HG03442 (cell line): ENCODE measurements around the gene NAP1L4.

ENCODE experiments used
- ATAC-seq: cut with Tn5 transposase; IDR thresholded peaks from one replicate; pipeline ENCODE4 v1.9.1; 2021; ENCODE audit warnings: mild to moderate bottlenecking, moderate library complexity; ENCODE audit not compliant: unreplicated experiment

The NAP1L4 gene

GRCh38 chr11:2995893-2996554 lies 3.9 kb upstream of the NAP1L4 start:
- ATAC-seq = no peak

- no peak for ATAC-seq
These were observed 3.0 kb upstream of the NAP1L4 start for GRCh38 chr11:2995031-2995561.

GRCh38 chr11:2994336-2994730 lies 2.2 kb upstream of the NAP1L4 start:
- no peak for ATAC-seq

DNA sequence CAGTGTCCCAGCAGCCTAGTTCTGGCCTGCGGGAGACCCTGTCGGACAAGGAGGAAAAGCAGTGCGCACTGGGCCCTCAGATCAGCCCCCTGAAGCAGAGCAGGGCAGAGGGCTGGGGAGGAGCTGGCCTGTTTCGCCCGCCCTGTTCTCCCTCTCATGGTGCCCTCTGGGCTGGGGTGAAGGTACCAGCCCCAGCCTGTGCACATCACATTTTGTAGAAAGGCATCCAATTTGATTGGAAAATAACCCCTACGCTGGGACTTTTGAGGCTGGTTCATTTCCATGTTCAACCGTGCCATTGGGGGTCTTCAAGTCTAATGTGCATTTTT lies 832 bp upstream of the NAP1L4 start:
- ATAC-seq = no peak

DNA sequence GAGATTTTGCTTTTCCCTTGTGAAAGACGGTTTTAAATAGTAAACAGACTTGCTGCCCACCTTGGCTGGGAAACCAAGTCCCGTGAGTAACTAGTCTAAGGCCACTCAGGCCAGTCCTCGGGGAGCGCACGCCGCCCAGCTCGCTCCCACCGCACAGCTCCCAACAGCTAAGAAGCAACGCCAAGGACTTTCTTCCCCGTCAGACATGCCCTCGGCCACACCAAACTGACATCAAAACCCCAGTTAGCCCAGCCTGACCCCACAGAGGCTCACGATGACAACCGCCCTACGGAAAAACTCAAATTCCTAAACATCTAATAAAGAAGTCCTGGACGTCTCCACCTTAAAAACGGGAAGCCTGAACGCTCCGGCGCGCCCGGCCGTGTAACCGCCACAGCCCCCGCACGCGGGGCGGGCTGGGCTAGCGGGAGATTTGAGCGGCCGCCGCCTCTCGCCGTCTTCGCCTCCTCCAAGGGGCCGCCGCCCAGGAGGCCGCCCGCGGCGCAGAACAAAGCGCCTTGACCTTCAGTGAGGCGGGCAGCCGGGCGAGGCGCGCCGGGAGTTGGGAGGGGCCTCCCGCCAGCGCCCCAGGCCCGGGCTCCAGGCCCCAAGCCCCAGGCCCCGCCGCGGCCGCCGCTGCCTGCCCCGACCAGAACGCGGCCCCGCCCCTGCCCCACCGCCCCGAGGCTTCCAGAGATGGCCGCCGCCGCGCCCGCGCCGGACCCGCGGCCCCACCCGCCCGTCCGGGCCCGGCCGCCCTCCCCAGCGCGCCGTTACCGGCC lies 486 bp downstream of the NAP1L4 start:
- peak; percentile 32 for ATAC-seq

DNA sequence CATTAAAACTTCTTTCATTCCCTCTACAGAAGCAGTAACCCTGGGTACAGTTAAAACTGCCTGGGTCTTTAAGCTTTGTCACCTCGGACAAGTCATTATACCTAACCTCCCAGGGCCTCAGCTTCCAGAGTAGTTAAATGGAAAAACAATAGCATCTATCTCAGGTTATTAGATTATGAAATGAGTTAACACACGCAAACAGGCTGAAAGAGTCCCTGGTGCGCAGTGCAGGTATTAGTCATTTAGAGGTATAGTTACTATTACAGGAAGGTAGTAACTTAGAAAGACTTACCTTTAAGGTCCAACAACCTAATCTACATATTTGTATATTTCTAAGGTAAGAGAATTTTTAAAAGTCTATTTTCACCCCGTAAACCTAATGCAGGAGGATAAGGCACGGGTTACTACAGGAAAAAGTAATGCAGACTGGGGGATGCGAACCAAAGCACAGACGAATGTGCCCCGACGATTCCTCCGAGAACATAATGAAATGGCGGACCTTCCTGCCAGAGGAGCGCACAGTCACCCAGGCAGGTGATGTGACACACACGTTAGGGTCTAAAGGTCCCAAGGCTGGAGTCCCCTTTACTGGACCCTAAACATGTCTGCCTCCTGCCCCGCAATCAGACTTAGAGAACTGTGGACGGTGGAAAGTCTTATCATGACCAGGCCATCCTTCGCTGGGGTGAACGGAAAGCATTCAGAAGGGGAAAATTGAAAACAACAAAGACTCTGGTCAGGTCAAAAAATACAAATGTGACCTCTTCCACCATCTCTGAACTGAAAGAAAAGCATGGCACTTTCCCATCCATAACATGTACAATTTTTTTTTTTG lies 1.3 kb downstream of the NAP1L4 start:
- no peak for ATAC-seq

GRCh38 chr11:2989551-2989950 lies 2.6 kb downstream of the NAP1L4 start:
- no peak for ATAC-seq

DNA sequence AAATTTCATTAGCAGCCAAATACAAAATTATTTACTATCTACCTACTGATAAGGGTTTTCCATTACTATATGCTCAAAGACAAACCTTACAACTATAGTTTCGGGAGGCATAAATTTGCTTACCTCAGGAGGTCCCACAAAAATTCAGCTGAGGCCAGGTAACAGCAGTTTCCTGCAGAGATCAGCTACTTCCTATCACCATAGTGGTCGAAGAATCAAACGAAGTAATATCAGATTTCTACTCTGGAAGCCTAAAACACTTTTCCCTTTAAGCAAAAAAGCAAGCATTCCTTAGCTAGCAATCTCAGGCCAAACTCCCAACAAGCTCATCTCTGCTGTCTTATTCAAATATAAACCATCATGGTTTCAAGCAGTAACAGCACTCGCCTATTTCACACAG lies 3.1 kb downstream of the NAP1L4 start:
- no peak for ATAC-seq

DNA sequence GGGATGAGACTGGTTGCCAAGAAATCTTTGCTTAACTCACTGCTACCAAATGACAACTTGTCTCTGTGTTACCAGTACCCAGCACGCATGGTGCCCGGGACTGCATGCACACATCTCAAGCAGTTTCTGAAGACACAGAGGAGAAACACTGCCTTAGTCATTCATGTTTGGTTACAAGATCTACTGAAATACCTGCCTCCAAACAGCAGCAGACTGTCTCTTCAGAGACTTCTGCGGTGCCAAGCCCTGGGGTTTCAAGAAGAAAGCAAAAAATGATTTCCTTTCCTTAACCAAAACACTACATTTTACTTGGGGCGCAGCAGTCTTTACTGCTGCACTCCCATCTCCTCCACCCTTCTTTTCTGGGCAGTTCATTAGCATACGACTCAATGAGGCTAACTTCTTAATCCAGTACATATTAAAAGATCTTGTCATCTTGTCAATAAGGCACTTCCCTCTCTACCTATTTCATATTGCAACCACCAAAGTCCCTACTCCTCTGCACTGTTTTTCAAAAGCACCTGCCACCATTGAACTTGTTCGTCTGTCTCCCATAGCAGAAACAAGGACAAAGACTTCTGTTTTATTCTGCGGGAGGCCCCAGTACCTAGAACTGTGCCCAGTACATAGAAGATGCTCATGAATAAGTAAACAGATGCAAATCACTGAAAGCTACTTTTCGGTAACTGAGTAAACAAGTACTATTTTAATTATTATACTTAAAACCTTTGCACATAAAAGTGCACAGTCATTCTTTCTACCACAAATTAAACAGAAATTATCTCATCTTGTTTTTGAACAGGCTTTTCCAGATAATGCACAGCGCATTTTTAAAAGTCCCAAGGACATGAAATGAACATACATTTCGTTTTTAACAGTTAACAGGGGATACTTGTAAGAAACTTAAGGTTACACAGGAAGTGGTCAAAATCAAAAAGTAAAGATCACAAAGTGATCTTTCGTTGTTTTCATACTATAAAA lies 4.0 kb downstream of the NAP1L4 start:
- no peak for ATAC-seq

DNA sequence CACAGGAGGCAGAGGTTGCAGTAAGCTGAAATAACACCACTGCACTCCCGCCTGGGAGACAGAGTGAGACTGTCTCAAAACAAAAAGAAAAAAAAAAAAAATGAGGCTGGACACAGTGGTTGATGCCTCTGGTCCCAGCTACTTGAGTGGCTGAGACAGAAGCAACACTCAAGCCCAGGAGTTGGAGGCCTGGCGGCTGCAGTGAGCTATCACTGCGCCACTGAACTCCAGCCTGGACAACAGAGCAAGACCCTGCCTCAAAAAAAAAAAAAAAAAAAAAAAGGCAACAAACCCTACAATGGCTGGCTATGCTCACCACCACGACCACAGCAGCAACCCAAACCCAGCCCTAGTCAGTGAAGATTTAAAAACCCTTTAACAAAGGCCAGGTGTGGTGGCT lies 8.2 kb downstream of the NAP1L4 start:
- ATAC-seq = no peak

- ATAC-seq = no peak
These were observed 9.9 kb downstream of the NAP1L4 start for GRCh38 chr11:2982214-2982613.

DNA sequence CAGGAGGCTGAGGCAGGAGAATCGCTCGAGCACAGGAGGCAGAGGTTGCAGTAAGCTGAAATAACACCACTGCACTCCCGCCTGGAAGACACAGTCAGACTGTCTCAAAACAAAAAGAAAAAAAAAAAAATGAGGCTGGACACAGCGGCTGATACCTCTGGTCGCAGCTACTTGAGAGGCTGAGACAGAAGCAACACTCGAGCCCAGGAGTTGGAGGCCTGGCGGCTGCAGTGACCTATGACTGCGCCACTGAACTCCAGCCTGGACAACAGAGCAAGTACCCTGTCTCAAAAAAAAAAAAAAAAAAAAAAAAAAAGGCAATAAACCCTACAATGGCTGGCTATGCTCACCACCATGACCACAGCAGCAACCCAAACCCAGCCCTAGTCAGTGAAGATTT lies 11.0 kb downstream of the NAP1L4 start:
- ATAC-seq = no peak

DNA sequence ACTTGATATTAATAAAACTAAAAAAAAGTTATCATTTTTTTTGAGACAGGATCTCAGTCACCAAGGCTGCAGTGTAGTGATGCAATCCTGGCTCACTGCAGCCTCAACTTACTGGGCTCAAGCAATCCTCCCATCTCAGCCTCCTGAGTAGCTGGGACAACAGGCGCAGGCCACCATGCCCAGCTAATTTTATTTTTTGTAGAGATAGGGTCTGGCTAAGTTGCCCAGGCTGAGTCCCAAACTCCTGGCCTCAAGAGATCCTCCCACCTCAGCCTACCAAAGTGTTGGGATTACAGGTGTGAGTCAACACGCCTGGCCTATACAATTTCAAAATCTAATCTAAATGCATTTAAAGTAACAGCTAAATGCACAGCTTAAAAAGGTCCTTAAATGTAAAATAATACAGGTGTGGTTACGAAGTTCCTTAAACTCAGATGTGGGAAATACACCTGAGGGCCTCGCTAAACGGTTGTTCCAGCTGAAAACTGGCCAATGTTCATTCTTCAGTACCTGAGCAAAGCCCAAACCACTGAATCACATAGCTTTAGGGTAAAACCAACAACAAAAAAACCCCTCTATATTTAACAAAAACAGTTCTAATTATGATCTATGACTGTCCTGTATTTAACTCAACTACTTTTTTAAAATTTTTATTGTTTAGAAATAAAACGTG lies 11.8 kb downstream of the NAP1L4 start:
- no peak for ATAC-seq

- no peak for ATAC-seq
These were observed 15.0 kb downstream of the NAP1L4 start for GRCh38 chr11:2977113-2977512.

DNA sequence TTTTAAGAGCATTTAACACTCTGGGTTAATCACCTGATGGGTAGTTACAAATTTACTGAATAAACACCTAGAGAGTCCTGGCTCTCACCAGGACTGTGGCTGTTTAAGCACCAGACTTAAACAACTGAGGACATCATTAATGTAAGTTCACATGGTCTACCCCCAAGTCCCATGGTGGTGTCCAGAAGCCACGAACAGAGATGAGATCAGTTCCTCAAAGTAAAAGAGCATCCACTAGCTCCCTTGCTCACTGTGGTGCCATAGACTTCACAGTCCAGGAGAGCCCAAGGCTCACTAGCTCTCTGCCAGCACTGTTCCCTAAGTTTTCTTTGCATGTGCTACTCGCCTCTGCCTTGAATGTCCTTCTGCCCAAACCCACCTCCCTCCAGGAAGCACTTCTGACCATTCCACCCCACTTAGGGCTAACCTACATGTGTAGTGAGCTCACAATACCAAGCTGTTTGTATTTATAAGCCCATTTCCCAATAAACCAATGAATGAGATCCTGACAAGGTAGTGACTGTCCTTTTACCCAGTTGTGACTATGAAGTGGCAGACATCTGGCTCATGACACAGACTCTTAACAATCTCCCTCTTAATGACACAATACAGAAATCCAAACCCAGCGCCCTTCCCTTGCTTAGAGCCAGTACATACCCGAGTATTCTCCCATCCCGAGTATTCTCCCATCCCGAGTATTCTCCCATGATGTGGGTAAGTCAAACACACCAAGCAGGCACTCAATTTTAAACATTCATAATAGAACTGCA lies 15.7 kb downstream of the NAP1L4 start:
- no peak for ATAC-seq

DNA sequence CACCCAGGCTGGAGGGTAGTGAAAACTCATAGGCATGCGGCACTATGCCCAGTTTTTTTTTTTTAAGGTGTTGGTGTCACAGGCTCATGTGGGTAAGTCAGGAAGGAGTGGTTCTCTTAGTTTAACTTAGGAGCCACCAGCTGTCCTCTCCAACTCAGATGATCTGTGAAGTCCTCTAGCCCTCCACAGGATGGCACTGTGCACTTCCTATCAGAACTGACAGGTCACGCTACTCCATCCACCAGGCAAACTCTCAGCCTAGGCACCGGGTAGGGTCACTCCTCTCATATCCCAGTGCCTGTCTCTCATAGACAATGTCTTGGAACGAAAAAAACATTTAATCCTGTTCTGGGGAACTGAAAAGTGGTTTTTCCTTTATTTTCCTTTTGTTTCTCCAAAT lies 16.5 kb downstream of the NAP1L4 start:
- no peak for ATAC-seq

- no peak for ATAC-seq
These were observed 17.9 kb downstream of the NAP1L4 start for GRCh38 chr11:2974272-2974671.

GRCh38 chr11:2968341-2968900 lies 23.7 kb downstream of the NAP1L4 start:
- no peak for ATAC-seq

- no peak for ATAC-seq
These were observed 27.3 kb downstream of the NAP1L4 start for GRCh38 chr11:2964782-2965181.
